Neuron (in vitro differentiated cells): ENCODE results near the gene CRK.
"Not testable (repeated sequence)": the region's sequence is repeated elsewhere in the genome, so short reads cannot be mapped to it uniquely, and the experiment has no call there.

Experiments
- H2AFZ ChIP-seq: one replicate; pipeline ENCODE4 v1.6.1; 2013; ENCODE audit warnings: low read depth, mild to moderate bottlenecking, inconsistent platforms, low read length, moderate library complexity
- H3K27me3 ChIP-seq: one replicate; pipeline ENCODE4 v1.6.1; 2013; ENCODE audit warnings: low read length; ENCODE audit not compliant: insufficient read depth
- H3K36me3 ChIP-seq: one replicate; pipeline ENCODE4 v1.6.1; 2013; ENCODE audit warnings: low read length; ENCODE audit not compliant: insufficient read depth
- H3K4me1 ChIP-seq: one replicate; pipeline ENCODE4 v1.6.1; 2013; ENCODE audit warnings: low read length; ENCODE audit not compliant: insufficient read depth
- H3K4me3 ChIP-seq: 2 replicates; pipeline ENCODE4 v1.5.1; 2013; ENCODE audit warnings: mild to moderate bottlenecking, low read length, moderate library complexity
- H3K9me3 ChIP-seq: one replicate; pipeline ENCODE4 v1.6.1; 2013; ENCODE audit warnings: low read length

CRK gene

DNA sequence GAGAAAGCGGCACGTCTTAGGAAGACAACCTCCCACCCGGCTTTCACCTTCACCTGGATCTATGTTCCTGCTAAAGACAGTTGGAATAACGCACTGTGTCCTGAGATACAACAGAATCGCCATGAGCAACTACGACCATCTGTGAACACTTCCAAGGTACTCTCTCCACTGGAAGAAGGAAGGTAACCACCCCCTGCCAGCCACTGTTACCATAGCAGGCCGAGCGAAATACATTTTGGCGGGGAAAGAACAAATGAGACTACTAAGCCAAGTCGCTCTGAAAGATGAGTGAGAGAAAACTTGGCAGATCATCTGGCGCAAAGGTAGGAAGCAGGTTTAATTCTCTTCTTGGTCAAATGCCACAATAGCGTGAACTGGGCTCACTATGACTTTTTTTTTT is 9.8 kb downstream of the CRK start:
- no peaks in the 10 kb centered on the region for H3K4me1 ChIP-seq
- no peak overlapping the region for H2AFZ ChIP-seq
- H3K4me3 ChIP-seq = no peak overlapping the region
- no peaks in the 10 kb centered on the region for H3K27me3 ChIP-seq
- H3K9me3 ChIP-seq = peaks cover 7% of the 10 kb centered on the region
- H3K36me3 ChIP-seq = peaks cover 6% of the 10 kb centered on the region

DNA sequence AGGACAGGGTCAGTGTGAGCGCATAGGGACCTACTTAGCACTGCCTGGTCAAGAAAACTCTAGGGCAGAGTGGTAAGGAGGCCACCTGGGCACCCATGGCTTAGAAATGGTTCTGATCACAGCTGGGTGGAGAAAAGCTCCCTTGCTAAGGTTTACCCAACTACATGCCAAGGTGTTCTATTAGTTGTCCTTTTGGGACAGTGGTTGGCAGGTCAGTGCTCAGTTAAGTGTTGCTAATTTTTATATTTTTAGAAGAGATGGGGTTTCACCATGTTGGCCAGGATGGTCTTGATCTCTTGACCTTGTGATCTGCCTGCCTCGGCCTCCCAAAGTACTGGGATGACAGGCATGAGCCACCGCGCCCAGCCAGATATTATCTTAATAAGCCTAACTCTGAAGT is 10.3 kb downstream of the CRK start:
- not testable (repeated sequence) for H2AFZ ChIP-seq, H3K36me3 ChIP-seq, H3K9me3 ChIP-seq, H3K4me3 ChIP-seq, H3K27me3 ChIP-seq, H3K4me1 ChIP-seq

DNA sequence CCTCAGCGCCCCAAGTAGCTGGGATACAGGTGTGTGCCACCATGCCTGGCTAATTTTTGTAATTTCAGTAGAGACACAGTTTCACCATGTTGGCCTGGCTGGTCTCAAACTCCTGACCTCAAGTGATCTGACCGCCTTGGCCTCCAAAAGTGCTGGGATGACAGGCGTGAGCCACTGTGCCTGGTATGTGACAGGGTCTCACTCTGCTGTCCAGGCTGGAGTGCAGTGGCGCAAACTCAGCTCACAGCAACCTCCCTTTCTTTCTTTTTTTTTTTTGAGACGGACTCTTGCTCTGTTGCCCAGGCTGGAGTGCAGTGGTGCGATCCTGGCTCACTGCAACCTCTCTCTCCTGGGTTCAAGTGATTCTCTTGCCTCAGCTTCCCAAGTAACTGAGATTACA is 13.3 kb downstream of the CRK start:
- not testable (repeated sequence) for H3K4me3 ChIP-seq, H3K27me3 ChIP-seq, H2AFZ ChIP-seq, H3K9me3 ChIP-seq, H3K4me1 ChIP-seq, H3K36me3 ChIP-seq

DNA sequence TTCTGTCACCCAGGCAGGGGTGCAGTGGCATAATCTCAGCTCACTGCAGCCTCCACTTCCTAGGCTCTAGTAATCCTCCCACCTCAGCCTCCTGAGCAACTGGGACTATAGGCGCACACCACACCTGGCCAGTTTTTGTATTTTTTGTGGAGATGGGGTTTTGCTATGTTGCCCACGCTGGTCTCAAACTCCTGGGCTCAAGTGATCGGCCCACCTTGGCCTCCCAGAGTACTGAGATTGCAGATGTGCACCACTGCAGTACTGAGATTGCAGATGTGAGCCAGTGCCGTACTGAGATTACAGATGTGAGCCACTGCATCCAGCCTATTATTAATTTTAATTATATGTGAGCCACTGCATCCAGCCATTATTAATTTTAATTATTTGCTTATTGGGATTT is 13.8 kb downstream of the CRK start:
- Histone ChIP-seq H2AFZ (no peak overlapping the region), H3K36me3 (peaks cover 8% of the 10 kb centered on the region), H3K9me3 (peaks cover 4% of the 10 kb centered on the region)

DNA sequence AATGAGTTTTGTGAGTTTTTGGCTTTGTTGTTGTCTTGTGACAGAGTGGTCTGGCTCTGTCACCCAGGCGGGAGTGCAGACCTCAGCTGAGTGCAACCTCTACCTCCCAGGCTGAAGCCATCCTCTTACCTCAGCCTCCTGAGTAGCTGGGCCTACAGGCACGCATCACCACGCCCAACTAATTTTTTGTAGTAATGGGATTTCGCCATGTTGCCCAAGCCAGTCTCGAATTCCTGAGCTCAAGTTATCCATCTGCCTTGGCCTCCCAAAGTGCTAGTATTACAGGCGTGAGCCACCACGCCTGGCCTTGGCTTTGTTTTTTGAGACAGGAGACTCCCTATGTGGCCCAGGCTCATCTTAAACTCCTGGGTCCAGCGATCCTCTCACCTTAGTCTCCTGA is 15.1 kb downstream of the CRK start:
- Histone ChIP-seq H3K9me3 (no peaks in the 10 kb centered on the region), H3K4me1 (no peaks in the 10 kb centered on the region), H3K4me3 (no peak overlapping the region), H3K36me3 (peaks cover 19% of the 10 kb centered on the region), H2AFZ (no peak overlapping the region), H3K27me3 (no peaks in the 10 kb centered on the region)

More for the DNA sequence above, 13.8 kb downstream of the CRK start:
- no peaks in the 10 kb centered on the region for H3K27me3 ChIP-seq
- H3K4me3 ChIP-seq = no peak overlapping the region
- H3K4me1 ChIP-seq = no peaks in the 10 kb centered on the region

DNA sequence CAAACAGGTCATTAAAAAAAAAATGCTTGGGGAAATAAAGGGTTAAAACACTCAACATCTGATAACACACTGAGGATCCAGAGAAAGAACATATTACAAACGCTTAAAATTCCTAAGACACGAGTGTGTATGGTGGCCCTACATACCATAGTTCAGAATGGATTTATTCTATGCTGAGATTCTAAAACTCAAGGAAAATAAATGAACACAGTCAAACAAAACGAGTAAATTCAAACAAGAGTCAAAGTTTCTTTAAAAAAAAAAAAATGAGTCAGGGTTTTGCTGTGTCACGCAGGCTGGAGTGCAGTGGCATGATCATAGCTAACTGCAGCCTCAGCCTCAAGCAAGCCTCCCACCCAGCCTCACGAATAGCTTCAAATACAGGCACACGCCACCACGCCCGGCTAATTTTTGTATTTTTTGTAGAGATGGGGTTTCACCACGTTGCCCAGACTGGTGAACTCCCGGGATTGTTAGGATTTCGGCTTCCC is 17.4 kb downstream of the CRK start:
- Histone ChIP-seq H3K4me1 (no peaks in the 10 kb centered on the region), H3K4me3 (no peak overlapping the region), H3K36me3 (peaks cover 37% of the 10 kb centered on the region)

DNA sequence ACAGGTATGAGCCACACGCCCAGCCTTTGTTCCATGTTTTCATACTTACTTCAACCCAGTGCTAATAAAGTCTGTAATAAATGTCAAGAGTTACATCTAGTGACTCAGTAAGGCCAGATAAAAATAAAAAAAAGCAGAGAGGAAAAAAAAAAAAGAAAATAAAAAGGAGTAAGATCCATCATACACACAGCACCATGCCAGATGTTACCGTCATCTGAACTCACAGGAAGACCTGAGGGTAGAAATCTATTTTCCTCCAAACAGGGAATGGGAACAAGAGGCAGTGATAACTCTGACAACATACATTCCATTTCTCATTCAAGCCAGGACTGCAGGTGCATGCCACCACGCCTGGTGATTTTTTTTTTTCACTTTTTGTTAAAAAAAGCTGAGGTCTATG is 20.7 kb downstream of the CRK start:
- Histone ChIP-seq H3K9me3 (peaks cover 3% of the 10 kb centered on the region), H2AFZ (no peak overlapping the region), H3K27me3 (no peaks in the 10 kb centered on the region), H3K4me1 (no peaks in the 10 kb centered on the region), H3K36me3 (peaks cover 43% of the 10 kb centered on the region), H3K4me3 (no peak overlapping the region)

More for the DNA sequence above, 17.4 kb downstream of the CRK start:
- Histone ChIP-seq H2AFZ (no peak overlapping the region), H3K9me3 (no peaks in the 10 kb centered on the region), H3K27me3 (no peaks in the 10 kb centered on the region)

DNA sequence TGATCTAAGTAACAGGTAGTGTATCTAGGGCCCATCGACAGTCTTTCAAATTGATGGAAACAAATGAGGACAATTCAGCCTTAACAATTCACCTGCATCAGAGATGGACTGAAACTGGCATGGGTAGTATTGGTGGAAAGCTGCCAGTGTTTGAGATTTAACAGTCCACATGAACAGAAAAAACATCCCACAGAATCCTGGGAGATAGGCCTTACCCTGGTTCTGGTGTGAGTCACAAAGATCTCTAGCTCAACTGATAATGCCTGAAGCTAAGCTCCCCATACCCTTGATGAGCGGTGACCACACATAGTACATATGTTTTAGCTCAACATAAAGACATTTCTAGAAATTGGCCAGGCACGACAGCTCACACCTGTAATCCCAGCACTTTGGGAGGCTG is 21.9 kb downstream of the CRK start:
- H3K4me3 ChIP-seq = no peak overlapping the region
- H3K27me3 ChIP-seq = no peaks in the 10 kb centered on the region
- peaks cover 44% of the 10 kb centered on the region for H3K36me3 ChIP-seq
- peaks cover 3% of the 10 kb centered on the region for H3K9me3 ChIP-seq
- H2AFZ ChIP-seq = no peak overlapping the region
- no peaks in the 10 kb centered on the region for H3K4me1 ChIP-seq

GRCh38 chr17:1431631-1432104 is 24.4 kb downstream of the CRK start:
- H2AFZ ChIP-seq = no peak overlapping the region
- H3K27me3 ChIP-seq = no peaks in the 10 kb centered on the region
- H3K4me3 ChIP-seq = no peak overlapping the region
- peaks cover 3% of the 10 kb centered on the region for H3K9me3 ChIP-seq
- H3K36me3 ChIP-seq = peaks cover 42% of the 10 kb centered on the region
- no peaks in the 10 kb centered on the region for H3K4me1 ChIP-seq

GRCh38 chr17:1423456-1424135 is 32.4 kb downstream of the CRK start:
- H3K36me3 ChIP-seq = peaks cover 44% of the 10 kb centered on the region
- H3K27me3 ChIP-seq = no peaks in the 10 kb centered on the region
- no peak overlapping the region for H3K4me3 ChIP-seq
- no peak overlapping the region for H2AFZ ChIP-seq
- peaks cover 8% of the 10 kb centered on the region for H3K4me1 ChIP-seq
- H3K9me3 ChIP-seq = peaks cover 3% of the 10 kb centered on the region

DNA sequence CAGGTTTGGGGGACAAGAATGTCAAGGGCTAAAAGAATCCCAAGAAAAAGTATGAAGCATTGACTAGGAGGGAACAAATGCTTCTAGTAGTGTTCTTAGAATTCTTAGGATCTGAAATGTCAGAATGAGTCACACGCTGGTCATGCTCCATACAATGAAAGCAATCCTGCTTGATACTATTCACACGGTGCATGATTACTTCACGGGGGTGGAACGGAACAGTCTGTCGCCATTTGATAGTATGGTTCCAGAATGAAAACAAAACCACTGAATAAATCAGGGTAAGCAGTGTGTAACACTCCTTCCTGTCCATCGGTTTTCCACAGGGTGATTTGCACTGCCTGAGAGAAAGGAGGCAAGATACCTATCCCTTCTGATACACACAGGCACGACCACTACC is 33.1 kb downstream of the CRK start:
- Histone ChIP-seq H2AFZ (no peak overlapping the region), H3K9me3 (peaks cover 3% of the 10 kb centered on the region), H3K4me3 (no peak overlapping the region), H3K27me3 (no peaks in the 10 kb centered on the region), H3K4me1 (peaks cover 8% of the 10 kb centered on the region), H3K36me3 (peaks cover 44% of the 10 kb centered on the region)

- Histone ChIP-seq H2AFZ (no peak overlapping the region), H3K4me3 (no peak overlapping the region), H3K27me3 (no peaks in the 10 kb centered on the region), H3K4me1 (peaks cover 8% of the 10 kb centered on the region), H3K9me3 (peaks cover 3% of the 10 kb centered on the region), H3K36me3 (peaks cover 44% of the 10 kb centered on the region)
Measured at GRCh38 chr17:1421470-1421869, 34.6 kb downstream of the CRK start.

DNA sequence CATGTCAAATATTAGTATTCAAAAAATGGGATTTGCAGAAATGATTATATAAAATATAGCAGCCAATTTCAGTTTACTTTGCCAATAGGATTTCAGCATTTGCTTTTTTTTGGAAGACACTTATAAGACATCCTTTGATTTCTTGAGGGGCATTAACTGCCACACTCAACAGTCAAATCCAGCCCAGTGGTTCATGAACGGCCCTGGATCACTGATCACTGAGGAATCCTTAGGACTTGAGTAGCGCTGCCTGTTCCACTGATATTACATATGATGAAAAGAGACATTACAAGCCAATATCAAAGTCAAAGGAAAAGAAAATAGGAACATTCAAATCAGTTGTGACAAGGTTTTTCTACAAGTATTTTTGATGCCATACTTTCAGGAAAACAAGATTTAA is 35.1 kb downstream of the CRK start:
- Histone ChIP-seq H3K27me3 (no peaks in the 10 kb centered on the region), H3K4me3 (no peak overlapping the region), H3K4me1 (peaks cover 8% of the 10 kb centered on the region), H3K9me3 (peaks cover under 1% of the 10 kb centered on the region), H3K36me3 (peaks cover 41% of the 10 kb centered on the region), H2AFZ (no peak overlapping the region)

- H2AFZ ChIP-seq = no peak overlapping the region
- H3K36me3 ChIP-seq = peaks cover 36% of the 10 kb centered on the region
- peaks cover 8% of the 10 kb centered on the region for H3K4me1 ChIP-seq
- H3K9me3 ChIP-seq = no peaks in the 10 kb centered on the region
- H3K27me3 ChIP-seq = no peaks in the 10 kb centered on the region
- H3K4me3 ChIP-seq = no peak overlapping the region
Measured at GRCh38 chr17:1420163-1420562, 35.9 kb downstream of the CRK start.
